Endothelial cell (in vitro differentiated cells): ENCODE measurements around the gene LSR. TPM values are rescaled to one million over a fixed set of nuclear protein-coding genes. Genes with fewer than 3 reads are reported as not detected.

Experiments
- DNase-seq: peaks from one replicate; pipeline ENCODE4 v3.0.0; 2021; ENCODE audit warnings: low spot score
- H3K27ac Mint-ChIP-seq: one replicate; pipeline ENCODE4 v1.8.0; 2021; ENCODE audit warnings: mixed read lengths, inconsistent platforms; ENCODE audit not compliant: unreplicated experiment
- H3K27me3 Mint-ChIP-seq: one replicate; pipeline ENCODE4 v1.8.0; 2021; ENCODE audit warnings: mild to moderate bottlenecking, moderate library complexity, mixed read lengths, inconsistent platforms; ENCODE audit not compliant: unreplicated experiment
- H3K36me3 Mint-ChIP-seq: one replicate; pipeline ENCODE4 v1.8.0; 2021; ENCODE audit warnings: mild to moderate bottlenecking, low read depth, mixed read lengths, inconsistent platforms; ENCODE audit not compliant: unreplicated experiment
- H3K4me1 Mint-ChIP-seq: one replicate; pipeline ENCODE4 v1.8.0; 2021; ENCODE audit warnings: mild to moderate bottlenecking, mixed read lengths, inconsistent platforms; ENCODE audit not compliant: unreplicated experiment
- H3K4me3 Mint-ChIP-seq: one replicate; pipeline ENCODE4 v1.8.0; 2021; ENCODE audit warnings: mild to moderate bottlenecking, mixed read lengths, inconsistent platforms; ENCODE audit not compliant: unreplicated experiment
- H3K9me3 Mint-ChIP-seq: one replicate; pipeline ENCODE4 v1.8.0; 2021; ENCODE audit warnings: mixed read lengths, inconsistent platforms; ENCODE audit not compliant: unreplicated experiment
- CTCF ChIP-seq: fragments of 200-600 bp; sonication (generic); IDR thresholded peaks from one replicate; pipeline ENCODE4 v1.5.0; 2021; ENCODE audit warnings: antibody characterized with exemption; ENCODE audit not compliant: unreplicated experiment
- total RNA-seq: library from RNA; stranded (reverse); fragmentation: NEBNext Ultra II Directional; extraction: Animal tissue kit (Norgen Biotek cat#: 25700); gene quantifications from one replicate; pipeline ENCODE4 v1.2.1, GENCODE V29; 2021; ENCODE audit not compliant: unreplicated experiment

Gene LSR
- total RNA-seq, 1 donor from 2014 or later, result 35.9 TPM

GRCh38 chr19:35228177-35228930 lies 20.4 kb upstream of the LSR start, which contains the start of gene FAM187B:
FAM187B (minus strand) TSS chr19:35228739; CDS start chr19:35228680, 59 bp downstream.
- peaks cover 5% of the 10 kb centered on the region for H3K27me3 Mint-ChIP-seq
- no peak for DNase-seq
- H3K27ac Mint-ChIP-seq, result no peak within 1 kb of the TSS
- no peak for TF ChIP-seq CTCF
- H3K4me3 Mint-ChIP-seq, result no peak within 1 kb of the TSS
- no peaks in the 10 kb centered on the region for H3K36me3 Mint-ChIP-seq
- no peaks in the 10 kb centered on the region for H3K9me3 Mint-ChIP-seq
- no peaks in the 10 kb centered on the region for H3K4me1 Mint-ChIP-seq

GRCh38 chr19:35229601-35230000 lies 19.2 kb upstream of the LSR start:
- Mint-ChIP-seq H3K4me1 (no peaks in the 10 kb centered on the region), H3K9me3 (no peaks in the 10 kb centered on the region), H3K36me3 (no peaks in the 10 kb centered on the region), H3K27ac (no peak overlapping the region), H3K4me3 (no peak overlapping the region), H3K27me3 (peaks cover 5% of the 10 kb centered on the region)
- TF ChIP-seq CTCF, result no peak
- no peak for DNase-seq

- H3K4me1 Mint-ChIP-seq, result no peaks in the 10 kb centered on the region
- H3K9me3 Mint-ChIP-seq, result no peaks in the 10 kb centered on the region
- no peak overlapping the region for H3K4me3 Mint-ChIP-seq
- H3K27ac Mint-ChIP-seq, result no peak overlapping the region
- TF ChIP-seq CTCF, result no peak
- DNase-seq, result no peak
- H3K27me3 Mint-ChIP-seq, result peaks cover 3% of the 10 kb centered on the region
- no peaks in the 10 kb centered on the region for H3K36me3 Mint-ChIP-seq
Observed at GRCh38 chr19:35231956-35232645, 16.7 kb upstream of the LSR start.

GRCh38 chr19:35232912-35233311 lies 15.9 kb upstream of the LSR start:
- TF ChIP-seq CTCF, result no peak
- Mint-ChIP-seq H3K36me3 (no peaks in the 10 kb centered on the region), H3K9me3 (no peaks in the 10 kb centered on the region), H3K27ac (no peak overlapping the region), H3K4me3 (no peak overlapping the region), H3K4me1 (no peaks in the 10 kb centered on the region), H3K27me3 (peaks cover under 1% of the 10 kb centered on the region)
- no peak for DNase-seq
